Astrocyte (in vitro differentiated cells and primary cell): ENCODE results near the gene ZNF628. TPM values are rescaled to one million over a fixed set of nuclear protein-coding genes. Genes with fewer than 3 reads are reported as not detected.

Experiments
- DNase-seq: peaks from one replicate; pipeline ENCODE4 v3.0.0-alpha.2; 2010; ENCODE audit warnings: low read depth
- FAIRE-seq: peaks from 2 replicates; lab custom pipeline; 2011; peaks lifted over from hg19 to GRCh38; lab: Jason Lieb, UNC
- H2AFZ ChIP-seq: 2 replicates; pipeline ENCODE4 v1.6.0; 2012; ENCODE audit warnings: low read depth, low read length, inconsistent platforms
- H3K27ac ChIP-seq: 2 replicates; pipeline ENCODE4 v1.5.1; 2011; ENCODE audit warnings: low read depth, low read length, inconsistent platforms
- H3K27me3 ChIP-seq: 2 replicates; pipeline ENCODE4 v1.6.0; 2011; ENCODE audit warnings: low read length, inconsistent platforms; ENCODE audit not compliant: insufficient read depth
- H3K36me3 ChIP-seq: 2 replicates; pipeline ENCODE4 v1.5.1; 2011; ENCODE audit warnings: low read length, inconsistent platforms; ENCODE audit not compliant: insufficient read depth
- H3K4me1 ChIP-seq: 2 replicates; pipeline ENCODE4 v1.5.1; 2011; ENCODE audit warnings: low read length, inconsistent platforms; ENCODE audit not compliant: insufficient read depth
- H3K4me2 ChIP-seq: 2 replicates; pipeline ENCODE4 v1.6.0; 2012; ENCODE audit warnings: low read length, inconsistent platforms
- H3K4me3 ChIP-seq: 2 replicates; pipeline ENCODE4 v1.5.1; 2011; ENCODE audit warnings: low read depth, mild to moderate bottlenecking, low read length, inconsistent platforms; ENCODE audit not compliant: insufficient read depth
- H3K79me2 ChIP-seq: 2 replicates; pipeline ENCODE4 v1.6.0; 2012; ENCODE audit warnings: mild to moderate bottlenecking, low read length, inconsistent platforms; ENCODE audit not compliant: insufficient read depth
- H3K9ac ChIP-seq: 2 replicates; pipeline ENCODE4 v1.6.0; 2012; ENCODE audit warnings: mild to moderate bottlenecking, low read length, inconsistent platforms
- H3K9me3 ChIP-seq: 2 replicates; pipeline ENCODE4 v1.5.1; 2012; ENCODE audit warnings: low read depth, mild to moderate bottlenecking, low read length, inconsistent platforms; ENCODE audit not compliant: insufficient read depth
- H4K20me1 ChIP-seq: 2 replicates; pipeline ENCODE4 v1.6.0; 2012; ENCODE audit warnings: low read length, inconsistent platforms; ENCODE audit not compliant: insufficient read depth
- H3K27ac Mint-ChIP-seq: one replicate; pipeline ENCODE4 v1.8.0; 2021; ENCODE audit warnings: mild to moderate bottlenecking, mixed read lengths; ENCODE audit not compliant: unreplicated experiment
- H3K27me3 Mint-ChIP-seq: one replicate; pipeline ENCODE4 v1.8.0; 2021; ENCODE audit warnings: low read depth, mixed read lengths; ENCODE audit not compliant: unreplicated experiment
- H3K36me3 Mint-ChIP-seq: one replicate; pipeline ENCODE4 v1.8.0; 2021; ENCODE audit warnings: low read depth, mixed read lengths; ENCODE audit not compliant: unreplicated experiment
- H3K4me1 Mint-ChIP-seq: one replicate; pipeline ENCODE4 v1.8.0; 2021; ENCODE audit warnings: low read depth, mixed read lengths; ENCODE audit not compliant: unreplicated experiment
- H3K4me3 Mint-ChIP-seq: one replicate; pipeline ENCODE4 v1.8.0; 2021; ENCODE audit warnings: mild to moderate bottlenecking, moderate library complexity, mixed read lengths; ENCODE audit not compliant: unreplicated experiment
- H3K9me3 Mint-ChIP-seq: one replicate; pipeline ENCODE4 v1.8.0; 2021; ENCODE audit warnings: mild to moderate bottlenecking, mixed read lengths; ENCODE audit not compliant: unreplicated experiment
- EZH2 ChIP-seq: IDR thresholded peaks from 2 replicates; pipeline ENCODE4 v1.6.1; 2012; ENCODE audit warnings: mild to moderate bottlenecking, low read length, inconsistent platforms; ENCODE audit not compliant: insufficient read depth
- total RNA-seq: library from RNA; stranded (reverse); gene quantifications from 2 replicates; pipeline ENCODE4 v1.2.1, GENCODE V29; 2021
- TF ChIP-seq, protein P1 (sequence below): IDR thresholded peaks from 2 replicates; pipeline ENCODE4 v1.5.1; 2011; ENCODE audit warnings: low read depth, mild to moderate bottlenecking, inconsistent platforms, low read length, moderate library complexity; ENCODE audit not compliant: insufficient read depth

Gene ZNF628
- total RNA-seq, 1 donor from 2014 or later, result 9.9 TPM

DNA sequence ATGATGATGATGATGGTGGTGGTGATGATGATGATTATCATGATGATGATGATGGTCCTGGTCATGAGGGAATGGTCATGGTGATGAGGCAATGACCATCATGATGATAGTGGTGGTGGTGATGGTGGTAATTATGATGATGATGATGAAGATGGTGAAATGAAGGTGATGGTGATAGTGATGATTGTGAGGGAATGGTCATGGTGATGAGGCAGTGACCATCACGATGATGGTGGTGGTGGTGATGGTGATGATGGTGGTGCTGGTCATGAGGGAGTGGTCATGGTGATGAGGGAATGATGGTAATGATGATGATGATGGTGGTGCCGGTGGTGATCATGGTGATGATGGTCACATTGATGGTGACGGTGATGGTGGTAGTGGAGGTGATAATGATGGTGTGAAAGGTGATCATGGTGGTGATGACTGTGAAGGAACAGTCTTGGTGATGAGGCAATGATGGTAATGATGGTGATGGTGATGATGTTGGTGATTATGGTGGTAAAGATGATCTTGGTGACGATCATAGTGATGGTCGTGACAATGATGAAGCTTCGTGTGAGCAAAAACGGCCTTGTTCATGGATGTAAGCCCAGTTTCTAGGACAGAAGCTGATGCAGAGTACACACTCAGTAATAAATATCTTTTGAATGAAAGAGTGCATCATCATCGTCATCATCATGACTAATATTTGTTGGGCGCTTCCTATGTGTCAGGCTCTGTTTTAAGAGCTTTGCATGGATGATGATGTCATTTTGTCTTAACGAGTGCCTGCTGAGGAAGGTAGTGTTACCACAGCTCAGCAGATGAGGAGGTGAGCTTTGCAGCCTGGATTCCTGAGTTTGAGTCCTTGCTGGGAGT is 43.3 kb downstream of the ZNF628 start:
- TF ChIP-seq EZH2, result no peak
- TF ChIP-seq, protein P1, sequence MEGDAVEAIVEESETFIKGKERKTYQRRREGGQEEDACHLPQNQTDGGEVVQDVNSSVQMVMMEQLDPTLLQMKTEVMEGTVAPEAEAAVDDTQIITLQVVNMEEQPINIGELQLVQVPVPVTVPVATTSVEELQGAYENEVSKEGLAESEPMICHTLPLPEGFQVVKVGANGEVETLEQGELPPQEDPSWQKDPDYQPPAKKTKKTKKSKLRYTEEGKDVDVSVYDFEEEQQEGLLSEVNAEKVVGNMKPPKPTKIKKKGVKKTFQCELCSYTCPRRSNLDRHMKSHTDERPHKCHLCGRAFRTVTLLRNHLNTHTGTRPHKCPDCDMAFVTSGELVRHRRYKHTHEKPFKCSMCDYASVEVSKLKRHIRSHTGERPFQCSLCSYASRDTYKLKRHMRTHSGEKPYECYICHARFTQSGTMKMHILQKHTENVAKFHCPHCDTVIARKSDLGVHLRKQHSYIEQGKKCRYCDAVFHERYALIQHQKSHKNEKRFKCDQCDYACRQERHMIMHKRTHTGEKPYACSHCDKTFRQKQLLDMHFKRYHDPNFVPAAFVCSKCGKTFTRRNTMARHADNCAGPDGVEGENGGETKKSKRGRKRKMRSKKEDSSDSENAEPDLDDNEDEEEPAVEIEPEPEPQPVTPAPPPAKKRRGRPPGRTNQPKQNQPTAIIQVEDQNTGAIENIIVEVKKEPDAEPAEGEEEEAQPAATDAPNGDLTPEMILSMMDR, result no peak
- H3K36me3 ChIP-seq, result no peaks in the 10 kb centered on the region
- no peaks in the 10 kb centered on the region for H3K9me3 Mint-ChIP-seq
- FAIRE-seq (no peak), DNase-seq (peak; percentile 85)
- H3K27ac ChIP-seq, result peak overlapping the region; percentile 68
- no peak overlapping the region for H3K27ac Mint-ChIP-seq
- H3K4me3 Mint-ChIP-seq, result no peak overlapping the region
- no peak overlapping the region for H3K4me3 ChIP-seq
- peak overlapping the region; percentile 33 for H3K4me2 ChIP-seq
- H3K9me3 ChIP-seq, result no peaks in the 10 kb centered on the region
- no peaks in the 10 kb centered on the region for H3K4me1 Mint-ChIP-seq
- peaks cover 15% of the 10 kb centered on the region for H3K4me1 ChIP-seq
- H3K27me3 ChIP-seq, result no peaks in the 10 kb centered on the region
- peak overlapping the region; percentile 14 for H3K9ac ChIP-seq
- no peak overlapping the region for H2AFZ ChIP-seq
- no peaks in the 10 kb centered on the region for H3K27me3 Mint-ChIP-seq
- H3K79me2 ChIP-seq, result no peaks in the 10 kb centered on the region
- peaks cover 4% of the 10 kb centered on the region for H4K20me1 ChIP-seq
- H3K36me3 Mint-ChIP-seq, result peaks cover 3% of the 10 kb centered on the region

DNA sequence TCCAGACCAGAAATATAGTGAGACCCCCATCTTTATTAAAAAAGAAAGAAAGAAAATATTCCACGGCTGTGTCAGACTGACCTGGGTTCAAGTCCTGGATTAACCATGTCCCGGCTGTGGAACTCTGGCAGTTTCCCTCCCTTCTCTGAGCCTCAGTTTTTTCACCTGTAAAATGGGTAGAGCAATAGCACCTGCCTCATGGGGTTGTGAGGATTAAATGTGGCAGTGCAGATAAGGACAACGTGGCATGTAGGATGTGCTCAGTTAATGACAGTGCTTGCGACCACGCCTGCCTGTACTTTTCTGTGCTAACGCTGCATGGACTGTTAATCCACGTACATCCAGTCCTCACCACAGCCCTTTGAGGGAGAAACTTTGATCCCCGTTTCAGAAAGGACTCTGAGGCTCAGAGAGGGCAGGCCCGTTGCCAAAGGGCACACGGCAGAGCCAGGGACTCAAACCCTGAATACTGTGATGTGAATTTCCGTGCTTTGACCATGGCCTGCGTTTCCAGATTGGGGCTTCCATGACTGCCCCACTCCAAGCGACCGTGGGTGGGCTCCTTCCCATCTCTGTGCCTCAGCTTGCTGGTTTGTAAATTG is 44.4 kb downstream of the ZNF628 start:
- TF ChIP-seq, protein P1, result no peak
- TF ChIP-seq EZH2, result no peak
- Histone ChIP-seq H3K27ac (no peak overlapping the region), H4K20me1 (peaks cover 4% of the 10 kb centered on the region), H3K4me2 (no peak overlapping the region), H3K9me3 (no peaks in the 10 kb centered on the region), H2AFZ (no peak overlapping the region), H3K36me3 (no peaks in the 10 kb centered on the region), H3K27me3 (no peaks in the 10 kb centered on the region), H3K4me3 (no peak overlapping the region), H3K9ac (no peak overlapping the region), H3K4me1 (peaks cover 15% of the 10 kb centered on the region), H3K79me2 (no peaks in the 10 kb centered on the region)
- no peaks in the 10 kb centered on the region for H3K9me3 Mint-ChIP-seq
- no peak overlapping the region for H3K27ac Mint-ChIP-seq
- no peaks in the 10 kb centered on the region for H3K4me1 Mint-ChIP-seq
- peaks cover 3% of the 10 kb centered on the region for H3K36me3 Mint-ChIP-seq
- no peak overlapping the region for H3K4me3 Mint-ChIP-seq
- FAIRE-seq (no peak), DNase-seq (no peak)
- H3K27me3 Mint-ChIP-seq, result no peaks in the 10 kb centered on the region
